NCI-H1092 (cell line): ENCODE measurements around the gene BSN.
A peak's percentile ranks its signal among the peaks of the same experiment; 100 is the strongest.
"Not testable (repeated sequence)": the region's sequence is repeated elsewhere in the genome, so short reads cannot be mapped to it uniquely, and the experiment has no call there.

Source experiments
- DNase-seq: peaks from one replicate; lab custom pipeline; 2025; lab: John Stamatoyannopoulos, UW

BSN gene

GRCh38 chr3:49534581-49535441 lies 19.5 kb upstream of the BSN start:
- peak; percentile 61 for DNase-seq

- no peak for DNase-seq
Observed at GRCh38 chr3:49535971-49536874, 18.1 kb upstream of the BSN start.

- no peak for DNase-seq
Observed at GRCh38 chr3:49536875-49537533, 17.3 kb upstream of the BSN start.

- peak; percentile 83 for DNase-seq
Observed at GRCh38 chr3:49539659-49540560, 14.4 kb upstream of the BSN start.

GRCh38 chr3:49552087-49552486 lies 2.2 kb upstream of the BSN start:
- DNase-seq, result no peak

- DNase-seq, result no peak
Observed at GRCh38 chr3:49553324-49553691, 969 bp upstream of the BSN start.

- peak; percentile 4 for DNase-seq
Observed at GRCh38 chr3:49554633-49555265, 472 bp downstream of the BSN start.

GRCh38 chr3:49556500-49557275 lies 2.4 kb downstream of the BSN start:
- no peak for DNase-seq

GRCh38 chr3:49563040-49563578 lies 8.8 kb downstream of the BSN start:
- no peak for DNase-seq

GRCh38 chr3:49563766-49564165 lies 9.5 kb downstream of the BSN start:
- no peak for DNase-seq

- DNase-seq, result no peak
Observed at GRCh38 chr3:49566312-49566711, 12.0 kb downstream of the BSN start.

- no peak for DNase-seq
Observed at GRCh38 chr3:49567406-49567805, 13.1 kb downstream of the BSN start.

GRCh38 chr3:49568965-49569364 lies 14.7 kb downstream of the BSN start:
- no peak for DNase-seq

GRCh38 chr3:49570028-49570654 lies 15.9 kb downstream of the BSN start:
- DNase-seq, result peak; percentile 1

- DNase-seq, result no peak
Observed at GRCh38 chr3:49582177-49582576, 27.9 kb downstream of the BSN start.

- DNase-seq, result not testable (repeated sequence)
Observed at GRCh38 chr3:49585261-49585755, 31.0 kb downstream of the BSN start.

- DNase-seq, result no peak
Observed at GRCh38 chr3:49591615-49592014, 37.3 kb downstream of the BSN start.

GRCh38 chr3:49593041-49593440 lies 38.8 kb downstream of the BSN start:
- no peak for DNase-seq

- no peak for DNase-seq
Observed at GRCh38 chr3:49600781-49601180, 46.5 kb downstream of the BSN start.
